ENCODE measurements around the gene WIPF1. TPM values are rescaled to one million over a fixed set of nuclear protein-coding genes. Genes with fewer than 3 reads are reported as not detected.
A peak's percentile ranks its signal among the peaks of the same experiment; 100 is the strongest.

WIPF1 gene
- total RNA-seq, 4 donors from 2014 or later: 4.8 to 21.8 (median 7.3) TPM

DNA sequence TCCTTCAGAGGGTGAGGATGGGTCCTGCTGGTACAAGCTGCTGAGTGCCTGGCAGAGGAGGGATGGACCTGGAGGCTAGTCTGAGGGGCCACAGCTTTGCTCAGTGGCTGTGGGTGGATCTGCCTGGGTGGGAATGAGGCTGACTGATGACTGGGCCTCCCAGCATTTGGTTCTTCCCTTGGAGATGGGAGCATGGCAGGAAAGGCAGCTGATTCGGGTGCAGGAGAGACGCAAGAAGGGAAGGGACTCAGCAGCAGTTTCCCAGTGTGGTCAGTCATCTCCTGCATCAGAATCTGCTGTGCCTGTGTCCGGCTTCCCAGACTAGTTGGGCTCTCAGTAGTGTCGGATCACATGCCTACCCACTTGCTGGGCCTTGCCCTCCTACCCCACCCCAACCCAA lies 7.3 kb downstream of the WIPF1 start:
- Histone ChIP-seq H3K4me3 (no peak overlapping the region), H3K36me3 (no peaks in the 10 kb centered on the region), H3K4me1 (peaks cover 22% of the 10 kb centered on the region), H3K27ac (no peak overlapping the region), H3K27me3 (no peaks in the 10 kb centered on the region), H3K9me3 (no peaks in the 10 kb centered on the region)
- 84% methylated on average over 2 of the region's 4 CpGs for WGBS
- no peak for DNase-seq (ENCODE audit: low spot score in 2 of 2)
- TF ChIP-seq POLR2A (IDR thresholded peaks at IDR 0.05): no peak
- TF ChIP-seq EP300 (IDR thresholded peaks at IDR 0.05): no peak
- TF ChIP-seq POLR2AphosphoS5 (IDR thresholded peaks at IDR 0.05): no peak

DNA sequence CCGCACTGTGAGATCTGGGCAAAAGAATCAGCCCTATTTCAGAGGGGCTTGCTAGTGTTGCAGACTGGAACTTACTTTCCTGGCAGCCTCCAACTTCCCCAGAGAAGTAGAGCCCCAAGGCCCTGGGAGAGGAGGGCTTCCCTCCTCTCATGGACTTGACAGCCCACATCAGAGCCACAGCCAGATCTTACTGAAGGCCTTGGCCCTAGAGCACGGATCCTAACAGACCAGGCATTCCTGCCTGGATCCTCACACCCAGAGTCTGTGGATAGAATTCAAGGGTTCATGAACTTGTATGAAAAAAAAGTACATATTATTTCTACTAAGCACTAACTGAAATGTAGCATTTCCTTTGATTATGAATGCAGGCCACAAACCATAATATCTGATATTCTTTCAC lies 8.3 kb downstream of the WIPF1 start:
- no peaks in the 10 kb centered on the region for H3K9me3 ChIP-seq
- H3K27me3 ChIP-seq: no peaks in the 10 kb centered on the region
- peaks cover 27% of the 10 kb centered on the region for H3K4me1 ChIP-seq
- 75% methylated on average over 2 of the region's 2 CpGs for WGBS
- no peak for DNase-seq (ENCODE audit: low spot score in 2 of 2)
- no peak overlapping the region for H3K4me3 ChIP-seq
- H3K36me3 ChIP-seq: no peaks in the 10 kb centered on the region
- H3K27ac ChIP-seq: peak overlapping the region; percentile 1
- no peak for TF ChIP-seq POLR2AphosphoS5 (IDR thresholded peaks at IDR 0.05)

- no peak for DNase-seq (ENCODE audit: low spot score in 2 of 2)
- Histone ChIP-seq H3K27ac (no peak overlapping the region), H3K9me3 (no peaks in the 10 kb centered on the region), H3K27me3 (no peaks in the 10 kb centered on the region), H3K4me3 (no peak overlapping the region), H3K4me1 (peaks cover 23% of the 10 kb centered on the region), H3K36me3 (peaks cover 3% of the 10 kb centered on the region)
- TF ChIP-seq POLR2A (IDR thresholded peaks at IDR 0.05) (no peak), EP300 (IDR thresholded peaks at IDR 0.05) (no peak), POLR2AphosphoS5 (IDR thresholded peaks at IDR 0.05) (no peak)
- TF ChIP-seq, protein P1, sequence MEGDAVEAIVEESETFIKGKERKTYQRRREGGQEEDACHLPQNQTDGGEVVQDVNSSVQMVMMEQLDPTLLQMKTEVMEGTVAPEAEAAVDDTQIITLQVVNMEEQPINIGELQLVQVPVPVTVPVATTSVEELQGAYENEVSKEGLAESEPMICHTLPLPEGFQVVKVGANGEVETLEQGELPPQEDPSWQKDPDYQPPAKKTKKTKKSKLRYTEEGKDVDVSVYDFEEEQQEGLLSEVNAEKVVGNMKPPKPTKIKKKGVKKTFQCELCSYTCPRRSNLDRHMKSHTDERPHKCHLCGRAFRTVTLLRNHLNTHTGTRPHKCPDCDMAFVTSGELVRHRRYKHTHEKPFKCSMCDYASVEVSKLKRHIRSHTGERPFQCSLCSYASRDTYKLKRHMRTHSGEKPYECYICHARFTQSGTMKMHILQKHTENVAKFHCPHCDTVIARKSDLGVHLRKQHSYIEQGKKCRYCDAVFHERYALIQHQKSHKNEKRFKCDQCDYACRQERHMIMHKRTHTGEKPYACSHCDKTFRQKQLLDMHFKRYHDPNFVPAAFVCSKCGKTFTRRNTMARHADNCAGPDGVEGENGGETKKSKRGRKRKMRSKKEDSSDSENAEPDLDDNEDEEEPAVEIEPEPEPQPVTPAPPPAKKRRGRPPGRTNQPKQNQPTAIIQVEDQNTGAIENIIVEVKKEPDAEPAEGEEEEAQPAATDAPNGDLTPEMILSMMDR (IDR thresholded peaks at IDR 0.05): no peak
- WGBS: 76% methylated on average over 2 of the region's 2 CpGs
Observed at GRCh38 chr2:174588463-174588862, 9.1 kb downstream of the WIPF1 start.

DNA sequence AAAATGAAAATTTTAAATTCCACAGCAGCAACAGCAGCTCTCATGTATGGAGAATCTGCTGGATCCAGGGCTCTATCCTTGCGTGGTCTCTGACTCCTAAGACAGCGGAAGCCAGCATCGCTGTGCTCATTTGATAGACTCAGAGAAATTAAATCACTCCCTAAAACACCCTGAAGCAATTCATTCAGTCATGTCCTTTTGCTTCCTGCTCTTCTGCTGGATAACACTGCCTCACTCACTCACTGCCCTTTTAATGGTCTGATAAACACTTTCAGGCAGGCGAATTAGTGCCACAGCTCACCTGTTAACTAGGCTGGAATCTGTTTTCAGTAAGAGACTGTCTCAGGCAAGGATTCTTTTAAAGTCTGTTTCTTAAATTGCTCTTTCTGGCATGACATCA lies 10.0 kb downstream of the WIPF1 start:
- TF ChIP-seq, protein P1 (IDR thresholded peaks at IDR 0.05): no peak
- no peak for TF ChIP-seq POLR2A (IDR thresholded peaks at IDR 0.05)
- H3K36me3 ChIP-seq: peaks cover 3% of the 10 kb centered on the region
- H3K4me1 ChIP-seq: peaks cover 23% of the 10 kb centered on the region
- no peak overlapping the region for H3K4me3 ChIP-seq
- H3K27ac ChIP-seq: no peak overlapping the region
- 75% methylated on average over 4 of the region's 4 CpGs for WGBS
- no peak for DNase-seq (ENCODE audit: low spot score in 2 of 2)
- H3K27me3 ChIP-seq: no peaks in the 10 kb centered on the region
- H3K9me3 ChIP-seq: no peaks in the 10 kb centered on the region

GRCh38 chr2:174586418-174587295 lies 10.9 kb downstream of the WIPF1 start:
- no peaks in the 10 kb centered on the region for H3K27me3 ChIP-seq
- H3K9me3 ChIP-seq: no peaks in the 10 kb centered on the region
- 82% methylated on average over 12 of the region's 12 CpGs for WGBS
- H3K36me3 ChIP-seq: peaks cover 3% of the 10 kb centered on the region
- H3K4me1 ChIP-seq: peaks cover 19% of the 10 kb centered on the region
- no peak overlapping the region for H3K4me3 ChIP-seq
- no peak for DNase-seq (ENCODE audit: low spot score in 2 of 2)
- no peak for TF ChIP-seq POLR2A (IDR thresholded peaks at IDR 0.05)
- TF ChIP-seq POLR2AphosphoS5 (IDR thresholded peaks at IDR 0.05): no peak
- no peak for TF ChIP-seq EP300 (IDR thresholded peaks at IDR 0.05)
- TF ChIP-seq, protein P1 (IDR thresholded peaks at IDR 0.05): no peak
- no peak overlapping the region for H3K27ac ChIP-seq

GRCh38 chr2:174585657-174586252 lies 11.8 kb downstream of the WIPF1 start:
- no peak overlapping the region for H3K4me3 ChIP-seq
- WGBS: 81% methylated on average over 9 of the region's 9 CpGs
- H3K4me1 ChIP-seq: peaks cover 17% of the 10 kb centered on the region
- H3K27ac ChIP-seq: no peak overlapping the region
- no peaks in the 10 kb centered on the region for H3K27me3 ChIP-seq
- H3K9me3 ChIP-seq: no peaks in the 10 kb centered on the region
- peaks cover 3% of the 10 kb centered on the region for H3K36me3 ChIP-seq
- DNase-seq (ENCODE audit: low spot score in 2 of 2): no peak
- TF ChIP-seq POLR2AphosphoS5 (IDR thresholded peaks at IDR 0.05) (no peak), POLR2A (IDR thresholded peaks at IDR 0.05) (no peak), EP300 (IDR thresholded peaks at IDR 0.05) (no peak)
- TF ChIP-seq, protein P1 (IDR thresholded peaks at IDR 0.05): no peak
